COR-L47 (cell line): ENCODE measurements around the gene ELANE.
"Not testable (repeated sequence)": the region's sequence is repeated elsewhere in the genome, so short reads cannot be mapped to it uniquely, and the experiment has no call there.

Experiments
- DNase-seq: peaks from one replicate; lab custom pipeline; 2025; lab: John Stamatoyannopoulos, UW

Gene ELANE

GRCh38 chr19:814152-815078 lies 37.7 kb upstream of the ELANE start:
- no peak for DNase-seq

GRCh38 chr19:815079-815774 lies 36.9 kb upstream of the ELANE start:
- no peak for DNase-seq

- no peak for DNase-seq
These were observed 36.2 kb upstream of the ELANE start for GRCh38 chr19:815775-816499.

GRCh38 chr19:816500-816857 lies 35.6 kb upstream of the ELANE start:
- no peak for DNase-seq

GRCh38 chr19:820212-820611 lies 31.9 kb upstream of the ELANE start:
- DNase-seq, result not testable (repeated sequence)

GRCh38 chr19:821231-821824 lies 30.8 kb upstream of the ELANE start:
- DNase-seq, result no peak

GRCh38 chr19:821825-822503 lies 30.1 kb upstream of the ELANE start, which contains the start of gene PLPPR3:
PLPPR3 (minus strand) TSS chr19:821955; CDS start chr19:821559, 396 bp downstream.
- no peak for DNase-seq

- no peak for DNase-seq
These were observed 28.5 kb upstream of the ELANE start for GRCh38 chr19:823565-824121.

- no peak for DNase-seq
These were observed 27.2 kb upstream of the ELANE start for GRCh38 chr19:824885-825284.

GRCh38 chr19:825897-826644 lies 26.0 kb upstream of the ELANE start:
- DNase-seq, result no peak

GRCh38 chr19:827314-827709 lies 24.8 kb upstream of the ELANE start:
- no peak for DNase-seq

- DNase-seq, result no peak
These were observed 24.3 kb upstream of the ELANE start, which contains the start of gene AZU1 for GRCh38 chr19:827710-828321. AZU1 (plus strand) TSS chr19:827837; CDS start chr19:827847, 10 bp downstream.

- no peak for DNase-seq
These were observed 22.9 kb upstream of the ELANE start for GRCh38 chr19:829129-829758.

GRCh38 chr19:831407-832369 lies 20.4 kb upstream of the ELANE start:
- no peak for DNase-seq

GRCh38 chr19:834216-834615 lies 17.9 kb upstream of the ELANE start:
- no peak for DNase-seq

- DNase-seq, result no peak
These were observed 16.8 kb upstream of the ELANE start for GRCh38 chr19:835210-835810.

GRCh38 chr19:840519-841206 lies 11.4 kb upstream of the ELANE start, which contains the start of gene PRTN3:
PRTN3 (plus strand) TSS chr19:840999; CDS start chr19:841009, 10 bp downstream.
- no peak for DNase-seq
